K562 (cell line): ENCODE results near the gene HKDC1. TPM values are rescaled to one million over a fixed set of nuclear protein-coding genes. Genes with fewer than 3 reads are reported as not detected.

Experiments used
- BCOR ChIP-seq: fragments of 450-650 bp; IDR thresholded peaks from 2 replicates; pipeline ENCODE4 v1.6.1; 2016
- C11orf30 ChIP-seq: fragments of 450-650 bp; IDR thresholded peaks from 2 replicates; pipeline ENCODE4 v1.6.1; 2016; ENCODE audit warnings: low read depth, mild to moderate bottlenecking
- CGGBP1 ChIP-seq: fragments of 250-450 bp; sonication (Bioruptor Pico); IDR thresholded peaks from 2 replicates; pipeline ENCODE4 v1.9.0; 2021; ENCODE audit warnings: mild to moderate bottlenecking
- CREB5 ChIP-seq: fragments of 250-450 bp; sonication (Bioruptor Pico); IDR thresholded peaks from 2 replicates; pipeline ENCODE4 v1.5.0; 2020; ENCODE audit warnings: mild to moderate bottlenecking
- ELF4 ChIP-seq: fragments of 450-650 bp; formaldehyde crosslinking; IDR thresholded peaks from 2 replicates; pipeline ENCODE4 v1.4.0; 2022; ENCODE audit warnings: missing genetic modification characterization
- EZH2 ChIP-seq: IDR thresholded peaks from 2 replicates; pipeline ENCODE4 v1.6.1; 2012; ENCODE audit warnings: low read depth, mild to moderate bottlenecking, inconsistent platforms, low read length, borderline replicate concordance
- FOXO4 ChIP-seq: fragments of 450-650 bp; formaldehyde crosslinking; IDR thresholded peaks from 2 replicates; pipeline ENCODE4 v1.4.0; 2020; ENCODE audit warnings: mild to moderate bottlenecking, moderate library complexity
- GMEB1 ChIP-seq: fragments of 250-450 bp; sonication (Bioruptor Pico); IDR thresholded peaks from 2 replicates; pipeline ENCODE4 v1.4.0; 2020; ENCODE audit warnings: mild to moderate bottlenecking
- KAT2B ChIP-seq: IDR thresholded peaks from one replicate; pipeline ENCODE4 v1.6.1; 2012; ENCODE audit warnings: low read depth, mild to moderate bottlenecking, control low read depth, inconsistent platforms, low read length, moderate library complexity
- KDM2B ChIP-seq: fragments of 250-450 bp; sonication (Bioruptor Pico); IDR thresholded peaks from 2 replicates; pipeline ENCODE4 v1.8.0; 2021; ENCODE audit warnings: mild to moderate bottlenecking, moderate library complexity
- MBD1 ChIP-seq: fragments of 250-450 bp; sonication (Bioruptor Pico); IDR thresholded peaks from 2 replicates; pipeline ENCODE4 v1.8.0; 2022; ENCODE audit warnings: inconsistent platforms
- NRF1 ChIP-seq, 2 experiments: fragments of 450-650 bp; IDR thresholded peaks in 1 of 2; conservative IDR thresholded peaks in 1 of 2; 2 replicates each; pipeline ENCODE4 v1.6.1; 2014; ENCODE audit warnings: mild to moderate bottlenecking in 2 of 2
- RAD51 ChIP-seq: fragments of 450-650 bp; IDR thresholded peaks from 2 replicates; pipeline ENCODE4 v1.7.1; 2016; ENCODE audit warnings: low read depth, mild to moderate bottlenecking, borderline replicate concordance
- RBM39 ChIP-seq: fragments of 200-400 bp; formaldehyde crosslinking; optimal IDR thresholded peaks from 2 replicates; pipeline ENCODE3; 2018; ENCODE audit warnings: low read depth, low read length
- RFX1 ChIP-seq: fragments of 450-650 bp; IDR thresholded peaks from 2 replicates; pipeline ENCODE4 v1.6.1; 2016; ENCODE audit warnings: mild to moderate bottlenecking, moderate library complexity
- RFX5 ChIP-seq: IDR thresholded peaks from 2 replicates; pipeline ENCODE4 v1.6.1; 2011; ENCODE audit warnings: low read depth, mild to moderate bottlenecking, improper control_type of control experiment, low read length
- STAT5B ChIP-seq: fragments of 250-450 bp; sonication (Bioruptor Pico); IDR thresholded peaks from 2 replicates; pipeline ENCODE4 v1.8.0; 2021; ENCODE audit warnings: mild to moderate bottlenecking, inconsistent platforms
- TAF9B ChIP-seq: fragments of 450-650 bp; IDR thresholded peaks from 2 replicates; pipeline ENCODE4 v1.6.1; 2018; ENCODE audit warnings: mild to moderate bottlenecking; ENCODE audit not compliant: partially characterized antibody
- U2AF1 ChIP-seq: fragments of 200-400 bp; formaldehyde crosslinking; optimal IDR thresholded peaks from 2 replicates; pipeline ENCODE3; 2017; ENCODE audit warnings: mild to moderate bottlenecking, low read depth, low read length, moderate library complexity
- ZKSCAN1 ChIP-seq: fragments of 150-350 bp; IDR thresholded peaks from 2 replicates; pipeline ENCODE4 v1.6.1; 2016; ENCODE audit warnings: low read depth, low read length
- ZNF124 ChIP-seq: sonication (generic); formaldehyde crosslinking; IDR thresholded peaks from 2 replicates; pipeline ENCODE4 v1.8.1; 2022; ENCODE audit warnings: missing genetic modification reagents
- ZNF316 ChIP-seq: fragments of 450-650 bp; IDR thresholded peaks from 2 replicates; pipeline ENCODE4 v1.6.1; 2016
- ZNF589 ChIP-seq: fragments of 200-800 bp; sonication (Bioruptor generic); IDR thresholded peaks from 2 replicates; pipeline ENCODE4 v1.6.1; 2016; ENCODE audit warnings: low read depth, missing genetic modification characterization, missing compliant biosample characterization
- polyA plus RNA-seq, 8 experiments: library from polyadenylated mRNA; depleted of rRNA in 4 of 8; stranded (reverse) in 5 of 8; unstranded in 3 of 8; fragments of >200 nt; fragmentation: Nextera tagmentation in 2 of 8; fragmentation: Illumina TruSeq in 1 of 8; extraction: Ambion mirVana in 2 of 8; extraction: Trizol in 1 of 8; gene quantifications; 2 replicates each; pipeline versions ENCODE4 v1.2.1 to v1.2.3, GENCODE V29; 2011 to 2014; ENCODE audit warnings: inconsistent platforms in 1 of 8, missing spikeins in 1 of 8
- total RNA-seq, 7 experiments: library from RNA; depleted of rRNA in 6 of 7; stranded (reverse); fragments of >200 nt in 6 of 7; fragmentation: Illumina TruSeq in 2 of 7; extraction: Trizol in 2 of 7; gene quantifications; 2 replicates each; pipeline versions ENCODE4 v1.2.1 to v1.2.3, GENCODE V29; 2011 to 2021; ENCODE audit warnings: low replicate concordance in 1 of 7

The HKDC1 gene
- total and polyA plus RNA-seq, 9 of the 15 experiments (the other 6 are each of a cell fraction or from before 2014, with no cell fraction given) = 0.04 to 0.22 (median 0.11) TPM; not detected in 5

- TF ChIP-seq CGGBP1 (CRISPR knock-in tag) (peak; percentile 90), STAT5B (CRISPR knock-in tag) (no peak), GMEB1 (CRISPR knock-in tag) (peak; percentile 64), BCOR (0 out of 2 replicates have a peak, but pooled peaks have one; percentile 5), RFX5 (no peak), ELF4 (peak; percentile 79; the same call in 1 of the 2 replicates), RFX1 (no peak), FOXO4 (CRISPR knock-in tag) (no peak), U2AF1 (no peak), NRF1 (conservative IDR thresholded peaks at IDR 0.05 in 1 of 2, IDR thresholded peaks at IDR 0.05 in 1 of 2) (peak; percentile 88 to 91), ZNF316 (no peak), ZNF124 (CRISPR knock-in tag) (no peak), KAT2B (no peak), TAF9B (peak; percentile 64), MBD1 (no peak), ZNF589 (CRISPR knock-in tag) (peak; percentile 96), RBM39 (peak; percentile 46), RAD51 (peak; percentile 100), ZKSCAN1 (0 out of 2 replicates have a peak, but pooled peaks have one; percentile 81), CREB5 (CRISPR knock-in tag) (no peak), EZH2 (no peak), KDM2B (CRISPR knock-in tag) (no peak), C11orf30 (peak; percentile 100)
Measured at GRCh38 chr10:69179743-69180524, 40.2 kb upstream of the HKDC1 start, which contains the start of gene SUPV3L1 (continued).
